ENCODE data around the gene FAM167B.
"Not testable (repeated sequence)": the region's sequence is repeated elsewhere in the genome, so short reads cannot be mapped to it uniquely, and the experiment has no call there.

FAM167B gene

DNA sequence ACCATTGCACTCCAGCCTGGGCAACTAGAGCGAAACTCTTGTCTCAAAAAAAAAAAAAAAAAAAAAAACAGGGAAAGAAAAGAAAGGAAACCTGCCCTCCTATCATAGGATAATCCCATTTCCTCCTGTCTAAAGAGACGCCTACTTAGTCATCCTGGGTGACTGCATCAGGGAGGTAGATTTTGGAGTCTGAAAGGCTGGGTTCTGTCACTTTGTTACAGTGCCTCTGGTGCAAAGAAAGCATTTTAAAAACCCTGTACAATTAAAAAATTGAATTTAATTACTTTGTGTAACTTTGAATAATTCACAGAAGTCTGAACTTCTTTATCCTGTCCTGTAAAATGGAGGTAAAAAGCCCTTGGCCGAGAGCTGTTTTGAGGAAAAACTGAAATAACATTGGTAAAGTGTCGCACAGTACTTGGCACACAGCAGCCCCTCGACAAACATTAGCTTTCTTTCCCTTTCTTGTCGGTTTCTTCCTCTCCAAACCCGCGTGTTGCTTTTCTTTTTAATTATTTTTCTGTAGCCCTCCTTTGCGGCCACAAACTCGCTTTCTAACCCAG is 44.2 kb downstream of the FAM167B start:
- Histone ChIP-seq H3K9me3 (ENCODE audit: control insufficient read depth, insufficient read depth, low read length) (no peaks in the 10 kb centered on the region), H3K9ac (ENCODE audit: low read depth, low read length) (peak overlapping the region; percentile 85; the same call in 1 of the 2 replicates), H3K36me3 (ENCODE audit: insufficient read depth, low read length) (no peaks in the 10 kb centered on the region; the same call in 1 of the 2 replicates), H3K4me1 (ENCODE audit: insufficient read depth, low read length) (peaks cover 10% of the 10 kb centered on the region; the same call in 1 of the 2 replicates)

DNA sequence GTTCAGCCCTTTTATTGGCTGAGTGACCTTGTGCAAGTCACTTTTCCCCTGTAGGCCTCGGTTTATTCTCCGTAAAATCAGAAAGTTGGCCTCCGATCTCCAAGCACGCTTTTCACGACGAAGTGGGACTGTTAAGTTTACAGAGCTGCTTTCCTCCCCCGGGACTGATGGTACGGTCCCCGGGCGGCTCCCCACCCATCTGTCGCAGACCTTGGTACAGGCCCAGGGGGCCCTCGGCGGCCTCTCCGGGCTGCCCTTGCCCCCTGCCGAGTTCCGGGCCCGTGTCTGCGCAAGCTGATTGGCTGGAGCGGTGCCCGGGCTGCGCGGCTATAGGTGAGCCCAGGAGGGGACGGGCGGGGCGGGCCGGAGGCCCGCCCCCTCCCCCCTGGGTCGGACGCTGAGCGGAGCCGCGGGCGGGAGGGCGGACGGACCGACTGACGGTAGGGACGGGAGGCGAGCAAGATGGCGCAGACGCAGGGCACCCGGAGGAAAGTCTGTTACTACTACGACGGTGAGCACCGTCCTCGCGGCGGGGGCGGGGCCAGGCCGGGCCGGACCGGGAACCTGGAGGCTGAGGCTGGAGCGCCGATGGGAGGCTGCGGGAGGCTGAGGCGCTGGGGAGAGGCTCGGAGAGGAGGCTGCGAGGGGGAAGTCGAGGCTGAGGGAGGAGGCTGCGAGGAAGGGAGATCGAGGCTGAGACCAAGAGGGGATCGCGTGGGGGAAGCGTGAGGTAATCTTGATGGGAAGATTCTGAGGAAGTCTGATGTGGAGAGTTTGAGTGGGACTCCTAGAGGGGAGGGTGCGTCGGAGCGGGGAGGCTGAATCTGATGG is 44.9 kb downstream of the FAM167B start, which contains the start of gene HDAC1:
HDAC1 (plus strand) TSS at position 376 of the 831 bp plus-strand sequence; CDS start at position 463, 87 bp downstream.
- no peaks in the 10 kb centered on the region for H3K9me3 ChIP-seq (ENCODE audit: control insufficient read depth, insufficient read depth, low read length)
- H3K36me3 ChIP-seq (ENCODE audit: insufficient read depth, low read length) = no peaks in the 10 kb centered on the region; the same call in 1 of the 2 replicates
- peaks cover 7% of the 10 kb centered on the region; the same call in 1 of the 2 replicates for H3K4me1 ChIP-seq (ENCODE audit: insufficient read depth, low read length)
- peak within 1 kb of the TSS; percentile 85 for H3K9ac ChIP-seq (ENCODE audit: low read depth, low read length)

DNA sequence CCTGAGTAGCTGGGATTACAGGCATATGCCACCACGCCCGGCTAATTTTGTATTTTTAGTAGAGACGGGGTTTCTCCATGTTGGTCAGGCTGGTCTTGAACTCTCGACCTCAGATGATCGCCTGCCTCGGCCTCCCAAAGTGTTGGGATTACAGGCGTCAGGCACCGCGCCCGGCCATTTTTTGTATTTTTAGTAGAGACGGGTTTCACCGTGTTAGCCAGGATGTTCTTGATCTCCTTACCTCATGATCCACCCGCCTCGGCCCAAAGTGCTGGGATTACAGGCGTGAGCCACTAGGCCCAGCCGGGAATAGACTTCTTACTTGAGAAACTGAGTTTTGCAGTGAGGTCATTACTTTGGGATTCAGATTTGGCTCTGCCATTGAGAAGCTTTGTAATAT is 51.2 kb downstream of the FAM167B start:
- H3K36me3 ChIP-seq (ENCODE audit: insufficient read depth, low read length); H3K9me3 ChIP-seq (ENCODE audit: control insufficient read depth, insufficient read depth, low read length); H3K9ac ChIP-seq (ENCODE audit: low read depth, low read length); H3K4me1 ChIP-seq (ENCODE audit: insufficient read depth, low read length): not testable (repeated sequence)
